SJCRH30 (cell line): ENCODE data around the gene GNGT2. TPM values are rescaled to one million over a fixed set of nuclear protein-coding genes. Genes with fewer than 3 reads are reported as not detected.
A peak's percentile ranks its signal among the peaks of the same experiment; 100 is the strongest.
"Not testable (repeated sequence)": the region's sequence is repeated elsewhere in the genome, so short reads cannot be mapped to it uniquely, and the experiment has no call there.

Source experiments
- DNase-seq, 2 experiments: peaks; one replicate each; pipeline ENCODE4 v3.0.0-alpha.2; 2015 to 2020
- H3K27ac ChIP-seq: fragments of 250-450 bp; sonication (Bioruptor Pico); 2 replicates; pipeline ENCODE4 v1.5.1; 2020; ENCODE audit warnings: mild to moderate bottlenecking, moderate library complexity
- H3K27me3 ChIP-seq: fragments of 250-450 bp; sonication (Bioruptor Pico); 2 replicates; pipeline ENCODE4 v1.5.1; 2020; ENCODE audit warnings: mild to moderate bottlenecking, moderate library complexity
- H3K36me3 ChIP-seq: fragments of 250-450 bp; sonication (Bioruptor Pico); 2 replicates; pipeline ENCODE4 v1.5.1; 2020; ENCODE audit warnings: mild to moderate bottlenecking, moderate library complexity
- H3K4me1 ChIP-seq: fragments of 250-450 bp; sonication (Bioruptor Pico); 2 replicates; pipeline ENCODE4 v1.5.1; 2020; ENCODE audit warnings: mild to moderate bottlenecking, moderate library complexity
- H3K4me3 ChIP-seq: fragments of 250-450 bp; sonication (Bioruptor Pico); 2 replicates; pipeline ENCODE4 v1.5.1; 2020; ENCODE audit warnings: mild to moderate bottlenecking, moderate library complexity
- H3K9me3 ChIP-seq: fragments of 250-450 bp; sonication (Bioruptor Pico); replicated peaks from 2 replicates; pipeline ENCODE4 v1.5.1; 2020; ENCODE audit warnings: mild to moderate bottlenecking, moderate library complexity
- total RNA-seq: library from RNA; depleted of rRNA; stranded (reverse); fragments of >200 nt; shearing (Covaris generic); gene quantifications from 2 replicates; pipeline ENCODE4 v1.2.3, GENCODE V29; 2014

GNGT2 gene
- total RNA-seq, 1 experiment from 2014 or later: 5.3 TPM

- Histone ChIP-seq H3K9me3 (no peaks in the 10 kb centered on the region), H3K27me3 (no peaks in the 10 kb centered on the region; the same call in 1 of the 2 replicates), H3K27ac (no peak overlapping the region), H3K4me3 (no peak overlapping the region), H3K36me3 (no peaks in the 10 kb centered on the region), H3K4me1 (no peaks in the 10 kb centered on the region)
- DNase-seq: no peak
Measured at GRCh38 chr17:49200423-49201083, 9.8 kb downstream of the GNGT2 start.

- H3K9me3 ChIP-seq: no peaks in the 10 kb centered on the region
- no peaks in the 10 kb centered on the region for H3K4me1 ChIP-seq
- H3K27me3 ChIP-seq: no peaks in the 10 kb centered on the region; the same call in 1 of the 2 replicates
- DNase-seq: no peak
- H3K36me3 ChIP-seq: no peaks in the 10 kb centered on the region
- H3K4me3 ChIP-seq: no peak overlapping the region
- H3K27ac ChIP-seq: no peak overlapping the region
Measured at GRCh38 chr17:49198211-49198610, 12.2 kb downstream of the GNGT2 start.

GRCh38 chr17:49197346-49197998, 12.9 kb downstream of the GNGT2 start:
- H3K4me3 ChIP-seq: no peak overlapping the region
- DNase-seq: no peak
- no peaks in the 10 kb centered on the region for H3K4me1 ChIP-seq
- H3K9me3 ChIP-seq: no peaks in the 10 kb centered on the region
- H3K36me3 ChIP-seq: no peaks in the 10 kb centered on the region
- H3K27ac ChIP-seq: no peak overlapping the region
- no peaks in the 10 kb centered on the region; the same call in 1 of the 2 replicates for H3K27me3 ChIP-seq

DNA sequence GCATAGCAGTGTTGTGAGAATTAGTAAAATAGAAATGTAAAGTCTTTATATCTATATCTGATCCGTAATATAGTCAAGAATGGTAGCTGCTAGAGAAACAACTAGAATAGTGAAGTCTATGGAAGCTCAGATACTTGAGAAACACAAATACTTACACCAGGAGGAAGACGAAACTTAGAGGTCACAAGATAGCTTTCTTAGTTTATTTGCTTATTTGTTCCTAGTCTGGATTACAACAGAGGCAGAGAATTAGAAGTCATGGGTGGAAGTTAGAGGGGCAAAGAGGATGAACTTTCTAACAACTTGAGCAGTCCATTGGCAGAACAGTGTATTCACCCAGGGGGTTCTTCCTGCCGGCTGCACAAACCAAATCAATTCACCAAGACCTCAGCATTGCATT, 13.9 kb downstream of the GNGT2 start:
- no peaks in the 10 kb centered on the region for H3K9me3 ChIP-seq

DNA sequence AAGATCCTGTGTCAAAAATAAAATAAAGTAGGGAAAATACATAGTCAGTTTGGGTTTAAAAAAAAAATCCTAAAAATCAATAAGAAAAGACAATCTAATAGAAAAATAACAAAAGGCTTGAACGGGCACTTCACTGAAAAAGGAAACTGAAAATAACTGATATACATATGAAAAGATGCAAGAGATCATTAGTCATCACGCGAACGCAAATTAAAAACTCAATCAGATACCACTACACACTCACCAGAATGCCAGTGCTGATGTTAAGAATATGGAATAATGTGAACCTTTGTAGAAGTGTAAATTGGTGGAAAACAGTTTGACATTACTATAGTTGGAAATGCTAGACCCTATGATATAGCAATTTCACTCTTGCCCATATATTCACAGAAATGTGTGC, 14.6 kb downstream of the GNGT2 start:
- Histone ChIP-seq H3K9me3 (no peaks in the 10 kb centered on the region), H3K4me1 (no peaks in the 10 kb centered on the region; the same call in 1 of the 2 replicates), H3K27ac (no peak overlapping the region), H3K36me3 (no peaks in the 10 kb centered on the region), H3K4me3 (no peak overlapping the region), H3K27me3 (no peaks in the 10 kb centered on the region)
- no peak for DNase-seq

More for the DNA sequence above, 13.9 kb downstream of the GNGT2 start:
- Histone ChIP-seq H3K27ac (no peak overlapping the region), H3K4me1 (no peaks in the 10 kb centered on the region), H3K36me3 (no peaks in the 10 kb centered on the region), H3K27me3 (no peaks in the 10 kb centered on the region), H3K4me3 (no peak overlapping the region)
- DNase-seq: no peak

DNA sequence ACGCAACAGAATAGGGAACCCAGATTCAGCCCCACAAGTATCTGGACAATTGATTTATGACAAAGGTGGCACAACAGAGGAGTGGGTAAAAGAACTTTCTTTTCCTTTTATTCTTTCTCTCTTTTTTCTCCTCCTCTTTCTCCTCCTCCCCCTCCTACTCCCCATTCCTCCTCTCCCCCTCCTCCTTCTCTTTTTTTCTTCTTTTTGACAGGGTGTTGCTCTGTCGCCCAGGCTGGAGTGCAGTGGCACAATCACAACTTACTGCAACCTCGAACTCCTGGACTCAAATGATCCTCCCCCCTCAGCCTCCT, 16.1 kb downstream of the GNGT2 start:
- Histone ChIP-seq H3K4me1 (no peaks in the 10 kb centered on the region; the same call in 1 of the 2 replicates), H3K27ac (no peak overlapping the region), H3K36me3 (no peaks in the 10 kb centered on the region), H3K9me3 (no peaks in the 10 kb centered on the region), H3K4me3 (no peak overlapping the region), H3K27me3 (no peaks in the 10 kb centered on the region)
- DNase-seq: no peak

DNA sequence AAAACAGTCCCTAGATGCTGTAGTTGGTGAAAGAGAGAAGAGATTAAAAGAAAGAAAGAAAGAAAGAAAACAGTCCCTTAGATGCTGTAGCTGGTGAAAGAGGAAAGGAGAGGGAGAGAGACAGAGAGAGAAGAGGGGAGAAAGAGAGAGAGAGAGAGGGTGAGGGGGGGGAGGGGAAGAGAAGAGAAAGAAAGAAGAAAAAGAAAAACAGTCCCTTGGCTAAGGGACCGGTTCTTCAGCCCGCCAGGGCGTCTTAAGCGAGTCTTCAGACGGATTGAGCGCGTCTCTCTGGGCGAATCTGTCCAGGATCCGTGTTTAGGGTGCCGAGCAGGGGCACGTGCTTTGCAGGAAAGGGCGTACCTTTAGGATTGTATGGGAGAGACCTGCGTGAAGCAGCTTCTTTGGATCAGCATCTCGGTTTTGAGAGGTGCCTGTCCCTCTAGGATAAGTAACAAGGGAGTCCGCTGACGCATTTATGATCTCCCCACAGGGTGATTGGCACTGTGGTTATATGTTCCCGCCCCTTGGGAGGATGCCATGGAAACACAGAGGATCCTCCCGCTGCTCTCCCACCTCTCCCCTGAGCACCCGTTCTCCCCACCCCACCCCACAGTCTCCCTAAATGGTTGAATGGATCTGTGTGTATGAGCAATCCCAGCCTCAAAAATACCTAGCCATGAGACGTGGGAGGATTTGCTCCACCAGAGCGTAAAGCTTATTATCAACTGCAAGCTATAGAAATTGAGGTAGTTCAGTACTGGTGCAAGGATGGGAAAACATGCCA, 16.7 kb downstream of the GNGT2 start:
- Histone ChIP-seq H3K4me1 (no peaks in the 10 kb centered on the region; the same call in 1 of the 2 replicates), H3K36me3 (no peaks in the 10 kb centered on the region), H3K9me3 (no peaks in the 10 kb centered on the region), H3K27me3 (no peaks in the 10 kb centered on the region), H3K4me3 (peak overlapping the region; percentile 82), H3K27ac (no peak overlapping the region)
- no peak for DNase-seq

DNA sequence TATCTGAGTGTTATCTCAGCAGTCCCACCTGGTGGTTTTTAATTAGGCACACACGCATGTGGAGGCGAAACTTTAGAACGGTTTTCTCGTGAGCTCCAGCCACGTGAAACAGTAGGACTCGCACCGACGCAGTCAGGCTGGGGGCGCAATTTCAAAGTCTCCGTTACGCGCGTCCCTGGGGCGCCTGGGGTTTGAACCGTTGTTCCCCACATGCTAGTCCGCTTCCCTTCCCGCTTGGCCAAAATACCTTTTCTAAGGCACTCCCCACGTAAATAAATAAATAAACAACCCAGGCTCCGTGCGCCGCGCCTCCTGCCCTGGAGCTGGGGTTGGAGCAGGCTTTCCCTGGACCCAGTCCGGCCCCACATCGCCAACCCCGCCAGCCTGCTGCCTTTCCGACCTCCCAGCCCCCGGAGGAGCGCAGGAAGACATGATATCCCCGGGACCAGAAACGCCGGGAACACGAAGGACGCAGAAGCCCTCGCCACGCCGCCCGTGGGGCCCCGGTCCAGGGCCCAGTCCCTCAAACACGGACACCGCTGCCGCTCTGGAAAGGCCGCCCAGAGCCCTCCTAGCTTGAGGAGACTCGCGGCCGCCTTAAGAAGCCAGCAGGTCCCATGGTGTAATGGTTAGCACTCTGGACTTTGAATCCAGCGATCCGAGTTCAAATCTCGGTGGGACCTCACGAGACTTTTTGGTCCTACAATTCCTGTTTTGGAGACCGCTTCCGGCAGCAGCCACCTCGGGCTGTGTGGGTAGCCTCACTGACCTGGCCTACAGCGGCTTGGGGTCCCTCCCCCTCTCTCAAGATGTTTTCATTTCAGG, 18.2 kb downstream of the GNGT2 start:
- Histone ChIP-seq H3K27ac (peak overlapping the region; percentile 95), H3K27me3 (no peaks in the 10 kb centered on the region)
- peak; percentile 90 to 97 for DNase-seq

DNA sequence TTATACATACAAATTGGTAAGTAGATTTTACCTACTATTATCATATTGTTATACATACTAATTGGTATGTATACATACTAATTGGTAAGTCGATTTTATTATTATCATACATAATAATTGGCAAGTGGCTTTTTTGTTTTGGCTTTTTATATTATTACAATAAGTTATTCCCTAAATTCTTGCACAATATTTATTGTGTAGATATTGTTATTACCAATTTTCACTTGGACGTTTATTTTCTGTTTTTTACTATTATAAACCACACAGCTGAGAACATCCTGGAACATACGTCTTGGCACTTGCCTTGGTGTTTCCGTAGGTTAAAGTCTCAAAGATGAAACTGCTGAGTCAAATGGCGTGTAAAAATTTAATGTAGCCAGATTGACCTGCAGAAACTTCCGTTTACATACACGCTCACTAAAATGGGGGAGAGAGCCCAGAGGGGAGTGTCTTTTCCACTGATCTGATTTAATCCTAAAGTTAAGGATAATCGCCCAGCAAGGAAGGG, 18.9 kb downstream of the GNGT2 start:
- DNase-seq: no peak
- Histone ChIP-seq H3K4me3 (peak overlapping the region; percentile 82), H3K4me1 (no peaks in the 10 kb centered on the region; the same call in 1 of the 2 replicates), H3K27ac (peak overlapping the region; percentile 95), H3K27me3 (no peaks in the 10 kb centered on the region), H3K9me3 (no peaks in the 10 kb centered on the region), H3K36me3 (no peaks in the 10 kb centered on the region)

More for the DNA sequence above, 18.2 kb downstream of the GNGT2 start:
- H3K4me1 ChIP-seq: no peaks in the 10 kb centered on the region; the same call in 1 of the 2 replicates
- no peaks in the 10 kb centered on the region for H3K36me3 ChIP-seq
- H3K9me3 ChIP-seq: no peaks in the 10 kb centered on the region
- peak overlapping the region; percentile 82 for H3K4me3 ChIP-seq

DNA sequence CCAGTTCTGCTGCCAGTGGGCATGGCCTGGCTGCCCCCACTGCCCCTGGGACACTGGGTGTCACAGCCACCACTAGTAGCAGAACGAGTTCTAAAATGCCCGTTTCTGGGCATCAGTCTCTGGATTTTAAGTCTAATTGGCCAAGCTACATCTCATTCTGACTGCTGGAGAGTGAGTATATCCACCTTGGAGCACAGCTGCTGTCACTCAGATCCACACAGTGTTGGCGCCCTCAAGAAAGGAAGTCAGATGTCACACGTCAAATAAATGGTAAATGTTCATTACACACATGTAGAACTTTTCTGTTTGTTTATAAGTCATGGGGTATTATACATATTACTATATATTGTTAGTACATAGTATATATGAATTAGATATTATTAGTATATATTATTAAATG, 19.4 kb downstream of the GNGT2 start:
- no peaks in the 10 kb centered on the region; the same call in 1 of the 2 replicates for H3K4me1 ChIP-seq

GRCh38 chr17:49187301-49187700, 23.1 kb downstream of the GNGT2 start:
- peaks cover 5% of the 10 kb centered on the region; the same call in 1 of the 2 replicates for H3K9me3 ChIP-seq
- H3K4me1 ChIP-seq: no peaks in the 10 kb centered on the region; the same call in 1 of the 2 replicates
- DNase-seq: no peak
- H3K27me3 ChIP-seq: no peaks in the 10 kb centered on the region
- H3K27ac ChIP-seq: no peak overlapping the region
- no peak overlapping the region for H3K4me3 ChIP-seq
- no peaks in the 10 kb centered on the region for H3K36me3 ChIP-seq

More for the DNA sequence above, 19.4 kb downstream of the GNGT2 start:
- Histone ChIP-seq H3K9me3 (no peaks in the 10 kb centered on the region), H3K27me3 (no peaks in the 10 kb centered on the region), H3K27ac (no peak overlapping the region), H3K4me3 (no peak overlapping the region), H3K36me3 (no peaks in the 10 kb centered on the region)
- DNase-seq: no peak

- not testable (repeated sequence) for H3K4me3 ChIP-seq, DNase-seq, H3K36me3 ChIP-seq, H3K27me3 ChIP-seq, H3K4me1 ChIP-seq, H3K27ac ChIP-seq, H3K9me3 ChIP-seq
Measured at GRCh38 chr17:49185381-49185780, 25.0 kb downstream of the GNGT2 start.

DNA sequence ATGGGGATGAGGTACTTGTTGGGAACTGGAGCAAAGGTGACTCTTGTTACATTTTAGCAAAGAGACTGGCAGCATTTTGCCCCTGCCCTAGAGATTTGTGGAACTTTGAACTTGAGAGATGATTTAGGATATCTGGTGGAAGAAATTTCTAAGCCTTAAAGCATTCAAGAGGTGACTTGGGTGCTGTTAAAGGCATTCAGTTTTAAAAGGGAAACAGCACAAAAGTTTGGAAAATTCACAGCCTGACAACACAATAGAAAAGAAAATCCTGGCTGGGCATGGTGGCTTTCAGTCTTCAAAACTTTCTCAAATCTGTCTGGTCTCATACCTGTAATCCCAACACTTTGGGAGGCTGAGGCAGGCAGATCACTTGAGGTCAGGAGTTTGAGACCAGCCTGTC, 25.9 kb downstream of the GNGT2 start:
- not testable (repeated sequence) for H3K4me1 ChIP-seq, DNase-seq, H3K9me3 ChIP-seq, H3K36me3 ChIP-seq, H3K27ac ChIP-seq, H3K4me3 ChIP-seq, H3K27me3 ChIP-seq

DNA sequence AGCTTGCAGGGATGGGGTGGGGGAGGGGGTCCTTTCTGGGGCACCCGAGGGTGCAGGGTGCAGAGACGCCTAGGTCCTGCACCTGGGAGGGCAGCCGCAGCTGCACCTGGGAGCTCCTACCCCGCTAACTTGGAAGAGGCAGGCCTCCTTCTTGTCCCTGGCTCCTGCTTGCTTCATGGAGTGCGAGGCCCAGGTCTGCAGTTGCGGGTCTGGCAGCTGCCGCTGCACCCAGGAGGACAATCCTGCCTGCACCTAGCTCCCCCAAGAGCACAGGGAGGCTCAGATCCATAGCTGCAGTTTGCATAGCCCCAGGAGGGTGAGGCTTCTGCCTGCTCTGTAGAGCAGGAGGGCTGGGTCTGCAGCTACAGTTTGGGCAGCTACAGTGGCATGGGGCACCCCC, 26.6 kb downstream of the GNGT2 start:
- Histone ChIP-seq H3K4me3 (no peak overlapping the region), H3K27me3 (no peaks in the 10 kb centered on the region)

More for the DNA sequence above, 26.6 kb downstream of the GNGT2 start:
- DNase-seq: no peak
- H3K9me3 ChIP-seq: peaks cover 5% of the 10 kb centered on the region; the same call in 1 of the 2 replicates
- no peaks in the 10 kb centered on the region for H3K36me3 ChIP-seq
- no peaks in the 10 kb centered on the region for H3K4me1 ChIP-seq
- H3K27ac ChIP-seq: no peak overlapping the region
